CD1c-positive myeloid dendritic cell (primary cell): ENCODE measurements around the gene KRTAP2-2.

Experiments used
- DNase-seq: peaks from one replicate; pipeline ENCODE4 v3.0.0-alpha.2; 2016; ENCODE audit errors: extremely low spot score

The KRTAP2-2 gene

GRCh38 chr17:41024697-41025096 lies 30.3 kb downstream of the KRTAP2-2 start:
- no peak for DNase-seq

- no peak for DNase-seq
Measured at GRCh38 chr17:41020336-41020735, 34.7 kb downstream of the KRTAP2-2 start.

- DNase-seq: no peak
Measured at GRCh38 chr17:41019415-41019814, 35.6 kb downstream of the KRTAP2-2 start.

GRCh38 chr17:41018541-41018940 lies 36.5 kb downstream of the KRTAP2-2 start:
- DNase-seq: no peak

GRCh38 chr17:41016578-41017215 lies 38.3 kb downstream of the KRTAP2-2 start:
- DNase-seq: no peak

- DNase-seq: no peak
Measured at GRCh38 chr17:41015454-41015853, 39.6 kb downstream of the KRTAP2-2 start.

GRCh38 chr17:41013606-41014005 lies 41.4 kb downstream of the KRTAP2-2 start:
- no peak for DNase-seq

GRCh38 chr17:41013181-41013580 lies 41.8 kb downstream of the KRTAP2-2 start:
- DNase-seq: no peak

- no peak for DNase-seq
Measured at GRCh38 chr17:41012326-41013120, 42.5 kb downstream of the KRTAP2-2 start.

GRCh38 chr17:41010441-41010840 lies 44.6 kb downstream of the KRTAP2-2 start:
- DNase-seq: no peak

- no peak for DNase-seq
Measured at GRCh38 chr17:41009936-41010335, 45.1 kb downstream of the KRTAP2-2 start.

GRCh38 chr17:41009301-41009760 lies 45.7 kb downstream of the KRTAP2-2 start:
- DNase-seq: no peak

GRCh38 chr17:41008811-41009210 lies 46.2 kb downstream of the KRTAP2-2 start, which contains the start of gene KRTAP3-1:
Gene KRTAP3-1 (minus strand): TSS chr17:41009128. CDS start chr17:41009074, 54 bp downstream.
- DNase-seq: no peak
